ENCODE results near the gene DCT.

DCT gene

DNA sequence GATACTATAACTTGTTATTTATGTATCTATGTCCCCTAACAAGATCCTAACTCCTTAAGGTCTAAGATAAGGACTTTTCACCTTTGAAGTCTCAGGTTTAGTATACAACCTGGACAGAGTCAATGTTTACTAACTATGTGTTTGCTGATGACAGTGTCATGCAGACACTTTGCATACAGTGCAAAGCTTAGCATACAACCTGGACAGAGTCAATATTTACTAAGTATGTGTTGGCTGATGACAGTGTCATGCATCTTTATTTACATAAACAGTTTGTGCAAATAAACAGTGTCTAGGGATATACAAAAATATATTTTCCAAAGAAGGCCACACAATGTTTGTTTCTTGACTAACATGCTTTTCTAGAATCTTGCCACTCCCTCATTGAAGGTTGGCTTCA is 34.7 kb downstream of the DCT start:
- H3K9ac ChIP-seq (ENCODE audit: low read depth, low read length), result no peak overlapping the region
- H3K9me3 ChIP-seq (ENCODE audit: control insufficient read depth, insufficient read depth, low read length), result no peaks in the 10 kb centered on the region
- H3K36me3 ChIP-seq (ENCODE audit: control insufficient read depth, insufficient read depth, low read length), result no peaks in the 10 kb centered on the region
- H3K4me3 ChIP-seq (ENCODE audit: low read depth, low read length), result no peak overlapping the region
- no peaks in the 10 kb centered on the region for H3K27me3 ChIP-seq (ENCODE audit: control insufficient read depth, insufficient read depth, low read length)
- H3K4me1 ChIP-seq (ENCODE audit: control insufficient read depth, insufficient read depth, low read length), result no peaks in the 10 kb centered on the region

DNA sequence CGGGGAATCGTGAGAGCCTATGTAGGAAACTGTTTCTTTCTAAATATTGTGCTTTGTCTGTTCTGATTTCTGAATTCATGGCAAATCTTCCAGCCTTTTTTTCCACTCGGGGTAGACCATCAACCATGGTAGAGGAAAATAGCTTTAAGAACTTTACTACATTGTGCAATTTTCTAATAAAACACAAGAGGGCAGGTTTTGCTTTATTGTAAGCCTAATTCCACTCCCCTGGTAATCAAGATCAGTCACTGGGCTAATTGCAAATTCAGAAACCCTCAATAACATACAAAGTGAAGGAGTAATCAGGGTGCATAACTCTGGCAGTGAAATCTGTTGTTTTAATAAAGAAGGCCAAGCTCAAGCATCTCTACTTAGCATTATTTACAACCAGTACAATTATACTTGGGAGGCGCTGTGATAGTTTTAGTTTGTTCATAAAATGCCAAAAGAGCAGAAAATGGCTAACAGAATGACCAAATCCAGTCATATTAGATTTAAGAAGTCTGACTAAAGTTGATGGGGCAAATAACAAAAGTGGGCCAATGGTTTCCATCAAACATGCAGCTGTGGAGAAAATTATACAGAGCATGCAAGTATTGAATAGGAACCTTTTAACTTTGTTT is 43.8 kb downstream of the DCT start:
- Histone ChIP-seq H3K9ac (ENCODE audit: low read depth, low read length) (no peak overlapping the region), H3K4me1 (ENCODE audit: control insufficient read depth, insufficient read depth, low read length) (peaks cover 8% of the 10 kb centered on the region), H3K9me3 (ENCODE audit: control insufficient read depth, insufficient read depth, low read length) (no peaks in the 10 kb centered on the region), H3K4me3 (ENCODE audit: low read depth, low read length) (no peak overlapping the region), H3K27me3 (ENCODE audit: control insufficient read depth, insufficient read depth, low read length) (no peaks in the 10 kb centered on the region), H3K36me3 (ENCODE audit: control insufficient read depth, insufficient read depth, low read length) (no peaks in the 10 kb centered on the region)

DNA sequence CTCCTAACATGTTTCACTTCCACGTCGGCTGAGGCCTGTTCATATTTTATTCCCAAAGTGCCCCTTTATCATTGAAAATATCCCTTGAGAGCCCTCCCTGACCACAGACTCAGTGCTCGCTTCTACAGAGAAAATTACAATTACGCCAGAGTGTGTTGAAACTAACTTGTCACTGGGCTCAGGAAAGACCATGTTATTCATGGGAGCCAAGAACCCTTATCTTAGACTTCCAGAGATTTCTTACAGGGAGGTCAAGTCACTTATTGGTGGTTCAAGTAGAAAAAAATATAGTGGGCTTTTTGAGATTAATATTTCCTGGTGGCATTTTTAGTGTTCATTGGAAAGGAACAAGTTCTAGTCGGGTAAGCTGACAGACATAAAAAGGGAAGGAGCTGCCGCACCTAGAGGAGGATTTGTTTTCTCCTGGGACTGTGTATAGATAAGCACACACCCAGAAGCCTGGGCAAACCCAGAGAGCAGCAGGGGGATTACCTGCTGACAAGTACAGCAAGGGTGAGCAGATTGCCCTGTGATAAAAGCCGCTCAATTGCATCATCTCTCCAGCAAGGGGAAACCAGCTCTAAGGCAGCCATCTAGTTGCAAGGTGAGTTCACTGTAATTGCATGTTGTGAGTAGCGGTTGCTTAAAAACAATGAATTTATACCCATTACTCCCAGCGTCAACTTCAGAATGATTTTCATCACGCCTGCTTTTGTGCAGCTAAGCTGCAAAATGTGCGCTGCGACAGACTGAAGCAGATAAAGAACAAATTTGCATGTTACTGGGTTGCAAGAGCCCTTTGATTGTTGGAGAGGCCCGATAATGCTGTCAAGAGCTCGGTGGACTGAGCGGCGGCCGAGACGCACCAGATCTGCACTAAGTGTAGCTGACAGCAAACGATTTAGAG is 46.2 kb downstream of the DCT start:
- Histone ChIP-seq H3K9ac (ENCODE audit: low read depth, low read length) (peak overlapping the region; percentile 6), H3K36me3 (ENCODE audit: control insufficient read depth, insufficient read depth, low read length) (no peaks in the 10 kb centered on the region), H3K4me3 (ENCODE audit: low read depth, low read length) (no peak overlapping the region), H3K9me3 (ENCODE audit: control insufficient read depth, insufficient read depth, low read length) (no peaks in the 10 kb centered on the region), H3K27me3 (ENCODE audit: control insufficient read depth, insufficient read depth, low read length) (no peaks in the 10 kb centered on the region), H3K4me1 (ENCODE audit: control insufficient read depth, insufficient read depth, low read length) (peaks cover 8% of the 10 kb centered on the region)

DNA sequence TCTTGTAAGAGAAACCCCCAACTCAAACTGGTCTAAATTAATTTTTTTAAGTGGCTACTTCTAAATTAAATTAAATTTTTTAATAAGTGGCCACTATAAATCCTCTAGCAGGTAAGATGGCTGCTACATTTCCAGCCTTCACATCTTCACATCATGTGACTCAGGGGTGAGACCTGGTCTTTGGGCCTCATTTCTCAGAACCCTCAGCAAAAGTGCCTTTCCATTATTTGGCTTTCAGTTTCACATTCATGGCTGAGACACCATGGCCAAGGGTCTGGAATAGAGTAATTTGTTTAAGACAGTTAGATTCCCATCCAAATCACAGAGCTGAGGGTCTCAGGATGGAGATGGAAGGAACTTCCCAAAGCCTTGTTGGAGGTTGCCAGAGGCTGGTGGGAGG is 47.5 kb downstream of the DCT start:
- H3K27me3 ChIP-seq (ENCODE audit: control insufficient read depth, insufficient read depth, low read length), result no peaks in the 10 kb centered on the region
- no peak overlapping the region for H3K9ac ChIP-seq (ENCODE audit: low read depth, low read length)
- H3K4me1 ChIP-seq (ENCODE audit: control insufficient read depth, insufficient read depth, low read length), result peaks cover 8% of the 10 kb centered on the region
- no peak overlapping the region for H3K4me3 ChIP-seq (ENCODE audit: low read depth, low read length)
- H3K9me3 ChIP-seq (ENCODE audit: control insufficient read depth, insufficient read depth, low read length), result no peaks in the 10 kb centered on the region
- H3K36me3 ChIP-seq (ENCODE audit: control insufficient read depth, insufficient read depth, low read length), result no peaks in the 10 kb centered on the region

DNA sequence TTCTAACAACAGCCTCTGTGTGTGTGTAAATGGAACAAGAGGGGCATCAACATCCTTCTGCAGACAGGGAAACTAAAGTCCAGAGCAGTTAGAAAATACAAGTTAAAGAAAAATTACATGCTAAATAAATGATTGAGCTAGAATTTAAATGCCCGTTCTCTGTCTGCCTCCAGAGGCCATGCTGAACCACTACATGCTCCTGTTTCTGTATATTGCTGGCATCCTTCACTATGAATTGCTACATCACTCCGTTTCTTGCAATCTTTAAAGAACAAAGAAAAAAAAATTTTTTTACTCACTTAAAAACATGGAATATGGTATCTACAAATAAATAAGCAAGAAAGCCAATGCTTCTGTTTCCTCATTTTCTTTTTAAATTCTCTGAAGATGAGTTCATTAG is 47.9 kb downstream of the DCT start:
- peaks cover 8% of the 10 kb centered on the region for H3K4me1 ChIP-seq (ENCODE audit: control insufficient read depth, insufficient read depth, low read length)
- H3K9me3 ChIP-seq (ENCODE audit: control insufficient read depth, insufficient read depth, low read length), result no peaks in the 10 kb centered on the region
- no peak overlapping the region for H3K4me3 ChIP-seq (ENCODE audit: low read depth, low read length)
- H3K27me3 ChIP-seq (ENCODE audit: control insufficient read depth, insufficient read depth, low read length), result no peaks in the 10 kb centered on the region
- no peak overlapping the region for H3K9ac ChIP-seq (ENCODE audit: low read depth, low read length)
- no peaks in the 10 kb centered on the region for H3K36me3 ChIP-seq (ENCODE audit: control insufficient read depth, insufficient read depth, low read length)

DNA sequence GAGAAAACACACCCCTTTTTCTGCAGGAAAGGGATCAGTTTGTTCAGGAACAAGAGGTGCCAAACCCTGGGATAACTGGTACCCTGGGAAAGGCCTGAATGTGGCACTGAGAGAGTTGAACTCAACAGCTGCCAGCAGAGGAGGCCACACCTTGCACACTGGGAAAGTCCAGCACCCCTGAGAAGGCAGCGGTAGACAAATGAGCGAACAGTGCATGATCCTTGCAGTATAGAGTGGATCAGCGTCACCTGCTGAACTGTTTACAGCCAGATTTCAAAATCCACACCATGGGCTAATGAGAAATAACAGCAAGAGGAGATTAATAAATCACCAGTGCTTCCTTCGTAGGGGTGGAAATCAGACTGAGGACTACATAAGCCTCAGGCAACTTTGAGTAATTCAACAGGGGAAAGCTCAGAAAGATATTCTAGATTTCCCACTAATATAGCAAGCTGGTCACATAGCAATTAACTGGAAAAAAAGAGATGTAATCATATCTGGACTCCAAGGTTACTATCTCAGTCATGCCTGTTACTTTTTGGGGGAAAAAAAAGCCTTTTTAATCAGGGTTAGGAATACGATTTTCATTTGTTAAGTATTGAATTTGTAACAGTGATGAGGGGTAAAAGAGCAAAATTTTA is 52.0 kb downstream of the DCT start:
- Histone ChIP-seq H3K9ac (ENCODE audit: low read depth, low read length) (no peak overlapping the region), H3K4me1 (ENCODE audit: control insufficient read depth, insufficient read depth, low read length) (no peaks in the 10 kb centered on the region), H3K27me3 (ENCODE audit: control insufficient read depth, insufficient read depth, low read length) (no peaks in the 10 kb centered on the region), H3K36me3 (ENCODE audit: control insufficient read depth, insufficient read depth, low read length) (no peaks in the 10 kb centered on the region), H3K4me3 (ENCODE audit: low read depth, low read length) (no peak overlapping the region), H3K9me3 (ENCODE audit: control insufficient read depth, insufficient read depth, low read length) (no peaks in the 10 kb centered on the region)

DNA sequence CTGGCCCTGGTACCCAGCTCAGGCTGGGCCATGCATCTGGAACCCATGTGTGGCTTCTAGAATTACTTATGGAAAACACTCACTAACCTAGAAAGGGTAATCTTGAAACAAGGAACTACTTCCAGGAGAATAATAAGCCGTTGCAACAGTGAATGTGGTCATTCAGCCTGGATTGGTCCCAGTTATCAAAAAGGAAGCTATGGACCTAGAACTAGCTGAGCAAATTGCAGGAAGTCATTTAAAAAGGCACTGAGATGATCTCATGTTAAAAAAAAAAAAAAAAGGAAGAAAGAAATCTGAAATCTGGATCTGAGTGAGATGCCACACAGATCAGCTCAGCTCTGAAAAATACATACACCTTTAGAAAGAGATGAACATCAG is 59.6 kb downstream of the DCT start:
- no peaks in the 10 kb centered on the region for H3K36me3 ChIP-seq (ENCODE audit: control insufficient read depth, insufficient read depth, low read length)
- H3K9ac ChIP-seq (ENCODE audit: low read depth, low read length), result no peak overlapping the region
- H3K4me1 ChIP-seq (ENCODE audit: control insufficient read depth, insufficient read depth, low read length), result no peaks in the 10 kb centered on the region
- H3K27me3 ChIP-seq (ENCODE audit: control insufficient read depth, insufficient read depth, low read length), result no peaks in the 10 kb centered on the region
- H3K4me3 ChIP-seq (ENCODE audit: low read depth, low read length), result no peak overlapping the region
- no peaks in the 10 kb centered on the region for H3K9me3 ChIP-seq (ENCODE audit: control insufficient read depth, insufficient read depth, low read length)

DNA sequence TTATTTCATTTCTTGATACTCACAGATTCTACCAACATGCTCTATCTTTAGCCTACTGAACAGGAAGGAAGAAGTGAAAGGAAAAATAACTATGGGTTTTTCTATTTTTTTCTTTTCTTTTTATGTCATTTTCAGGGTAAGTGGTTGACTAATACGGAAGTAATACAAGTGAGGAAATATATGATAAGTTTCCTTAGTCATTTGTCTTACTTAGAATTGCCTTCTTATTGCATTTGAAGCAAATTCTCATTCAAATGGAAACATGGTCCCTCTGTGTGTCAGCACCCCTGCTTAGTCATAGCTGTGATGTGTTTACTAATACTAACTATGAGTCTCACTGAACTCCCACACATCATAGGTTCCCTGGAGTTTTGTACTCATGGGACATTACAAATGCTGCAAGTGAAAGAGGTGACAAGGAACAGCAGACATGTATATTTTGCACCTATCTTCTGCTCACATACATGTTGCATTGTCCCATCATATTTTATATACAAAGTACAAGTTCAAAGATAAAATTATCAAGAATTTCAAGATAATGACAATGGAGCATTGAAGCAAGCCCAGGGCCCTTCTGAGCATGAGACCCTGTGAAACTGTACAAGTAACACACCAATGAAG is 60.1 kb downstream of the DCT start:
- Histone ChIP-seq H3K36me3 (ENCODE audit: control insufficient read depth, insufficient read depth, low read length) (no peaks in the 10 kb centered on the region), H3K4me3 (ENCODE audit: low read depth, low read length) (no peak overlapping the region)

DNA sequence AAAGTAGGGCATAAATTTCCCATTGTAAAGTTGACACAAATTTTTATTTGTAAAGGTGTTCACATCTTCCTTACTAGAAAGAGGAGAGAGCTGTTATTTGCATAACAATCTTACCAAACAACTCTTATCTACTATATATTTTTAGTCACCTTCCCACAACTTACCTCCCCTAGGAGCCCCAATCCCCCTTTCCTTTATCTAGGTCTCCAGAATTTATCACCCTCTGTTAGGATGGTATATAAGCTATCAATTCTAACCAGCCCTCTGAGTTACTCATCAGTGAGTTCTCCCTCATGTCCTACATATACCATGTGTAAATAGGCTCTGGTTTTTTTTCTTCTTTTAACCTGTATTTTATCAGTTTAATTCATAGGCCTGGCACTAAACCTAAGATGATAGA is 62.2 kb downstream of the DCT start:
- H3K9ac ChIP-seq (ENCODE audit: low read depth, low read length), result no peak overlapping the region
- H3K36me3 ChIP-seq (ENCODE audit: control insufficient read depth, insufficient read depth, low read length), result no peaks in the 10 kb centered on the region
- H3K4me3 ChIP-seq (ENCODE audit: low read depth, low read length), result no peak overlapping the region
- H3K4me1 ChIP-seq (ENCODE audit: control insufficient read depth, insufficient read depth, low read length), result no peaks in the 10 kb centered on the region
- no peaks in the 10 kb centered on the region for H3K9me3 ChIP-seq (ENCODE audit: control insufficient read depth, insufficient read depth, low read length)
- H3K27me3 ChIP-seq (ENCODE audit: control insufficient read depth, insufficient read depth, low read length), result no peaks in the 10 kb centered on the region

More for the DNA sequence above, 60.1 kb downstream of the DCT start:
- H3K9ac ChIP-seq (ENCODE audit: low read depth, low read length), result no peak overlapping the region
- no peaks in the 10 kb centered on the region for H3K27me3 ChIP-seq (ENCODE audit: control insufficient read depth, insufficient read depth, low read length)
- H3K9me3 ChIP-seq (ENCODE audit: control insufficient read depth, insufficient read depth, low read length), result no peaks in the 10 kb centered on the region
- H3K4me1 ChIP-seq (ENCODE audit: control insufficient read depth, insufficient read depth, low read length), result no peaks in the 10 kb centered on the region

DNA sequence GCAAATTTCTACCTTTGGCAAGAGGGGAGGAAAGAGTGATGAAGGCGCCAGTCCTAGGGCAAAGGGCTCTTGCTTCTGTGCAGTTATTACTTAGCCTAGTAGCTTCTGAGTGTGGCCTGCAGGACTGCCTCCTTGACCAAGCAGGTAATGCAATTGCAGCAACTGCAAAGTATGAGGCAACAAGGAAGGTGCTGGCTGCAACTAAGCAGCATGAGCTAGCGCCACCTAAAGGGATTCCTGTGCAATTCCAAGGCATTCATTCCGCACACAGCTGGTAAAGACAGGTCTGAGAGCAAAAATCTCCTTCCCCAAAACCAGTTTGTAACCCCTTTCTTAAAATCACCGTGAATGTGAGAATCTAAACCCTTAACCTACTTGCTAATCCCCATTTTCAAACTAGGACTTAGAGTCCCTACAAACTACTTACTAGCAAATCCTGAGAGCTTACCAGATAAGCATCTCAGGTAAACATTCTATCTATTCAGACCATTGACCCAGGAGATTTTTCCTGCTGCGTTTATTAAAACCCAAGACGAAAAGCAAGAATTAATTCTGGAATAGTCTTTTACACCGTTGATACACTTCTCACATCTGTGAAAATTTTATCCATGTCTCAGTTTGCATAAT is 62.9 kb downstream of the DCT start:
- no peak overlapping the region for H3K9ac ChIP-seq (ENCODE audit: low read depth, low read length)
- H3K4me1 ChIP-seq (ENCODE audit: control insufficient read depth, insufficient read depth, low read length), result no peaks in the 10 kb centered on the region
- no peaks in the 10 kb centered on the region for H3K27me3 ChIP-seq (ENCODE audit: control insufficient read depth, insufficient read depth, low read length)
- no peaks in the 10 kb centered on the region for H3K36me3 ChIP-seq (ENCODE audit: control insufficient read depth, insufficient read depth, low read length)
- no peak overlapping the region for H3K4me3 ChIP-seq (ENCODE audit: low read depth, low read length)
- no peaks in the 10 kb centered on the region for H3K9me3 ChIP-seq (ENCODE audit: control insufficient read depth, insufficient read depth, low read length)

DNA sequence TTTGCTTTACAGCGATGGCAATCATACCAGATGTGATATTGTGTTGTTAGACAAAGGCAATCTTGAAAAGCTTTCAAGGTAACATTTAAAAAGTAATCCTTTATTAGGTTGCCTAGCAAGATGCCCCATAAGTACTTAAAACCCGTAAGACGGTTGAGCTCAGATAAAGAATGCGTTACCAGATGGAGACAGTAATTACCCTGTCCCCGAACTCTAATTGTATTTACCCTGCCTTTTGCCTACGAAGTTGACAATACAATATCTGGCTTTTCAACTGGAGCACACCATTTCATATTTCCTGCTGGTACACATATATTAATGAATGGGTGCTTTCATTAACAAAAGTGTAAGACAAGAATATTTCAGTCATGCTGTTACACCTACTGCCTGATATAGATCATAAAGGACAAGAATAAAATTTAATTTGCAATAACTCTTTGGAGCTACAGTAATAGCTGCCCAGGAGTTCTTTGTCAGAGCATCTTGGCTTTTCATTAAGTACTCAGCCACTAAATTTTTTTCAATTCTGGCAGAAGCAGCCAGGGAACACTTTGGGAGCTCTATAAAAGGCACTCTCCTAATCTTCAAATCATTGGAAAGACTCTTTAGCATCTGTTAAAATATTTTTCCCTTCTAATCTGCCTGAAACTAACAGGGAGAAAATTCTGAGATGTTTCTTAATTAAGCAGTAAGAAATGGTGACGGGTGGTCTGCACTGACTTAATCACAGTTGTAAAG is 63.8 kb downstream of the DCT start:
- no peaks in the 10 kb centered on the region for H3K36me3 ChIP-seq (ENCODE audit: control insufficient read depth, insufficient read depth, low read length)
- no peaks in the 10 kb centered on the region for H3K9me3 ChIP-seq (ENCODE audit: control insufficient read depth, insufficient read depth, low read length)
- H3K4me1 ChIP-seq (ENCODE audit: control insufficient read depth, insufficient read depth, low read length), result no peaks in the 10 kb centered on the region
- H3K9ac ChIP-seq (ENCODE audit: low read depth, low read length), result no peak overlapping the region
- H3K4me3 ChIP-seq (ENCODE audit: low read depth, low read length), result no peak overlapping the region
- H3K27me3 ChIP-seq (ENCODE audit: control insufficient read depth, insufficient read depth, low read length), result no peaks in the 10 kb centered on the region
